Head of caudate nucleus (tissue), 42 donors: ENCODE results near the gene RAB3GAP2.
"Not testable (repeated sequence)": the region's sequence is repeated elsewhere in the genome, so short reads cannot be mapped to it uniquely, and the experiment has no call there.

Experiments
- DNase-seq, 42 donors: peaks; one replicate each; pipeline versions ENCODE4 v3.0.0 to v3.0.0-alpha.2; 2020 to 2021; ENCODE audit warnings: mixed read lengths in 7 of 42
- intact Hi-C: fragments of 100-400 bp; cut with DNase I; formaldehyde crosslinking; loops from one replicate; pipeline ENCODE4 v1.15.0; 2022

Gene RAB3GAP2

GRCh38 chr1:220249522-220249921, 22.7 kb downstream of the RAB3GAP2 start:
- DNase-seq = no peak
- intact Hi-C loops = no loop called here

GRCh38 chr1:220248715-220249265, 23.5 kb downstream of the RAB3GAP2 start:
- DNase-seq, intact Hi-C loops: not testable (repeated sequence)

GRCh38 chr1:220245900-220246299, 26.4 kb downstream of the RAB3GAP2 start:
- intact Hi-C loops, DNase-seq: not testable (repeated sequence)

- intact Hi-C loops = no loop called here
- no peak for DNase-seq
These were observed 28.3 kb downstream of the RAB3GAP2 start for GRCh38 chr1:220243947-220244346.

- DNase-seq = no peak
- intact Hi-C loops = no loop called here
These were observed 31.1 kb downstream of the RAB3GAP2 start for GRCh38 chr1:220241072-220241663.

- DNase-seq = no peak
- intact Hi-C loops = no loop called here
These were observed 32.3 kb downstream of the RAB3GAP2 start for GRCh38 chr1:220239966-220240365.

- no peak for DNase-seq
- intact Hi-C loops = no loop called here
These were observed 33.0 kb downstream of the RAB3GAP2 start for GRCh38 chr1:220239213-220239612.

GRCh38 chr1:220236278-220236677, 36.0 kb downstream of the RAB3GAP2 start:
- intact Hi-C loops, DNase-seq: not testable (repeated sequence)

GRCh38 chr1:220235462-220235861, 36.8 kb downstream of the RAB3GAP2 start:
- intact Hi-C loops = no loop called here
- no peak for DNase-seq

- intact Hi-C loops = no loop called here
- DNase-seq = no peak
These were observed 38.3 kb downstream of the RAB3GAP2 start for GRCh38 chr1:220233927-220234326.

- DNase-seq = no peak
- intact Hi-C loops = no loop called here
These were observed 42.5 kb downstream of the RAB3GAP2 start for GRCh38 chr1:220229771-220230170.

- intact Hi-C loops = no loop called here
These were observed 44.9 kb downstream of the RAB3GAP2 start for GRCh38 chr1:220227393-220227792.

GRCh38 chr1:220226752-220227151, 45.5 kb downstream of the RAB3GAP2 start:
- no peak for DNase-seq
- intact Hi-C loops = no loop called here

More at GRCh38 chr1:220227393-220227792, 44.9 kb downstream of the RAB3GAP2 start:
- no peak for DNase-seq

GRCh38 chr1:220225957-220226356, 46.3 kb downstream of the RAB3GAP2 start:
- no peak for DNase-seq
- intact Hi-C loops = no loop called here

GRCh38 chr1:220224611-220225124, 47.6 kb downstream of the RAB3GAP2 start:
- DNase-seq = no peak
- intact Hi-C loops = no loop called here

- intact Hi-C loops = no loop called here
These were observed 48.2 kb downstream of the RAB3GAP2 start for GRCh38 chr1:220224033-220224432.

GRCh38 chr1:220222939-220223338, 49.3 kb downstream of the RAB3GAP2 start:
- intact Hi-C loops = no loop called here
- DNase-seq = no peak

More at GRCh38 chr1:220224033-220224432, 48.2 kb downstream of the RAB3GAP2 start:
- no peak for DNase-seq

- DNase-seq = no peak
- intact Hi-C loops = no loop called here
These were observed 50.6 kb downstream of the RAB3GAP2 start for GRCh38 chr1:220221670-220222069.

GRCh38 chr1:220221269-220221668, 51.0 kb downstream of the RAB3GAP2 start:
- no peak for DNase-seq
- intact Hi-C loops = no loop called here

- intact Hi-C loops, DNase-seq: not testable (repeated sequence)
These were observed 51.6 kb downstream of the RAB3GAP2 start for GRCh38 chr1:220220699-220221040.
